ENCODE data around the gene ASB13. TPM values are rescaled to one million over a fixed set of nuclear protein-coding genes. Genes with fewer than 3 reads are reported as not detected.
"Not testable (repeated sequence)": the region's sequence is repeated elsewhere in the genome, so short reads cannot be mapped to it uniquely, and the experiment has no call there.

The ASB13 gene
- total and polyA plus RNA-seq, 2 experiments from 2014 or later = 11.6 to 20.2 TPM

- Histone ChIP-seq H3K4me2 (no peak overlapping the region), H3F3A (replicated peaks; ENCODE audit: low read depth) (no peaks in the 10 kb centered on the region), H4K20me1 (replicated peaks; ENCODE audit: insufficient read depth) (no peaks in the 10 kb centered on the region), H3K27me3 (ENCODE audit: insufficient read depth) (no peaks in the 10 kb centered on the region), H3K9me2 (ENCODE audit: insufficient read depth) (no peaks in the 10 kb centered on the region), H3K79me2 (replicated peaks; ENCODE audit: insufficient read depth) (no peaks in the 10 kb centered on the region), H3K4me1 (ENCODE audit: insufficient read depth) (no peaks in the 10 kb centered on the region), H3K36me3 (ENCODE audit: insufficient read depth) (no peaks in the 10 kb centered on the region), H3K4me3 (no peak overlapping the region), H2AFZ (no peak overlapping the region; the same call in 1 of the 2 replicates), H3K27ac (ENCODE audit: low read depth) (no peak overlapping the region)
- Mint-ChIP-seq H3K4me3 (no peak overlapping the region), H3K9me3 (no peaks in the 10 kb centered on the region), H3K27ac (no peak overlapping the region), H3K27me3 (ENCODE audit: insufficient read depth, low read depth, poor library complexity) (peaks cover 5% of the 10 kb centered on the region), H3K4me1 (peaks cover 6% of the 10 kb centered on the region; the same call in 2 of the 3 replicates), H3K36me3 (ENCODE audit: low read depth) (no peaks in the 10 kb centered on the region)
- TF ChIP-seq POLR2AphosphoS5 (IDR thresholded peaks at IDR 0.05; ENCODE audit: low read depth) (no peak), JUNB (IDR thresholded peaks at IDR 0.05; ENCODE audit: unreplicated experiment) (no peak)
- TF ChIP-seq, protein P1, sequence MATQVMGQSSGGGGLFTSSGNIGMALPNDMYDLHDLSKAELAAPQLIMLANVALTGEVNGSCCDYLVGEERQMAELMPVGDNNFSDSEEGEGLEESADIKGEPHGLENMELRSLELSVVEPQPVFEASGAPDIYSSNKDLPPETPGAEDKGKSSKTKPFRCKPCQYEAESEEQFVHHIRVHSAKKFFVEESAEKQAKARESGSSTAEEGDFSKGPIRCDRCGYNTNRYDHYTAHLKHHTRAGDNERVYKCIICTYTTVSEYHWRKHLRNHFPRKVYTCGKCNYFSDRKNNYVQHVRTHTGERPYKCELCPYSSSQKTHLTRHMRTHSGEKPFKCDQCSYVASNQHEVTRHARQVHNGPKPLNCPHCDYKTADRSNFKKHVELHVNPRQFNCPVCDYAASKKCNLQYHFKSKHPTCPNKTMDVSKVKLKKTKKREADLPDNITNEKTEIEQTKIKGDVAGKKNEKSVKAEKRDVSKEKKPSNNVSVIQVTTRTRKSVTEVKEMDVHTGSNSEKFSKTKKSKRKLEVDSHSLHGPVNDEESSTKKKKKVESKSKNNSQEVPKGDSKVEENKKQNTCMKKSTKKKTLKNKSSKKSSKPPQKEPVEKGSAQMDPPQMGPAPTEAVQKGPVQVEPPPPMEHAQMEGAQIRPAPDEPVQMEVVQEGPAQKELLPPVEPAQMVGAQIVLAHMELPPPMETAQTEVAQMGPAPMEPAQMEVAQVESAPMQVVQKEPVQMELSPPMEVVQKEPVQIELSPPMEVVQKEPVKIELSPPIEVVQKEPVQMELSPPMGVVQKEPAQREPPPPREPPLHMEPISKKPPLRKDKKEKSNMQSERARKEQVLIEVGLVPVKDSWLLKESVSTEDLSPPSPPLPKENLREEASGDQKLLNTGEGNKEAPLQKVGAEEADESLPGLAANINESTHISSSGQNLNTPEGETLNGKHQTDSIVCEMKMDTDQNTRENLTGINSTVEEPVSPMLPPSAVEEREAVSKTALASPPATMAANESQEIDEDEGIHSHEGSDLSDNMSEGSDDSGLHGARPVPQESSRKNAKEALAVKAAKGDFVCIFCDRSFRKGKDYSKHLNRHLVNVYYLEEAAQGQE (IDR thresholded peaks at IDR 0.05; ENCODE audit: unreplicated experiment) = no peak
- ATAC-seq (no peak), DNase-seq (ENCODE audit: low spot score) (no peak)
Measured at GRCh38 chr10:5622186-5622960, 44.0 kb downstream of the ASB13 start.

- not testable (repeated sequence) for H3K4me3 ChIP-seq; H3K27me3 ChIP-seq (ENCODE audit: insufficient read depth); H3K36me3 Mint-ChIP-seq (ENCODE audit: low read depth); H4K20me1 ChIP-seq (replicated peaks; ENCODE audit: insufficient read depth); H3K4me2 ChIP-seq; H3K4me1 ChIP-seq (ENCODE audit: insufficient read depth); H3K9me3 Mint-ChIP-seq; H3K27ac Mint-ChIP-seq; H3K4me1 Mint-ChIP-seq; H3K9me2 ChIP-seq (ENCODE audit: insufficient read depth); H3K27ac ChIP-seq (ENCODE audit: low read depth); H3F3A ChIP-seq (replicated peaks; ENCODE audit: low read depth); H3K36me3 ChIP-seq (ENCODE audit: insufficient read depth); DNase-seq (ENCODE audit: low spot score); H2AFZ ChIP-seq; H3K79me2 ChIP-seq (replicated peaks; ENCODE audit: insufficient read depth); H3K27me3 Mint-ChIP-seq (ENCODE audit: insufficient read depth, low read depth, poor library complexity); H3K4me3 Mint-ChIP-seq; ATAC-seq
Measured at GRCh38 chr10:5621371-5621770, 45.0 kb downstream of the ASB13 start.

DNA sequence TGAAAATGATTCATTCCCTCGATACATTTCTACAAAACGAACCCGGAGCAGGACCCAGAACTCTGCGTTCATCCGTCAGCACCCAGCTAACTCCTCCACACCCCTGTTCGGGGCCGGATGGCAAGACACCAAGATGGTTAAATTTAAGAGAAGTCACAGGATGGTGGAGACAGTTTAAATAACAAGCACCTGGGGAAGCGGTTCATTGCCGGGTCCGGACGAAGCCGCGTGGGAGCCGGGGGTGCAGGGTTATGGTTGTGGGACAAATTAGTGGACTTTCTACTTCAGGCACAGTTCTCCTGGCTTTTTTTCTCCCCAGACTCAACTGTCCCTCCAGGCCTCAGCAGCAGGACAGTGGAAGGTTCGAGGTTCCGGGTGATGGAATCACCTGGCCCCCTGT lies 45.4 kb downstream of the ASB13 start:
- Histone ChIP-seq H3K27ac (ENCODE audit: low read depth) (no peak overlapping the region), H3K27me3 (ENCODE audit: insufficient read depth) (no peaks in the 10 kb centered on the region), H3K4me3 (no peak overlapping the region), H3K4me1 (ENCODE audit: insufficient read depth) (no peaks in the 10 kb centered on the region), H3K9me2 (ENCODE audit: insufficient read depth) (no peaks in the 10 kb centered on the region), H3F3A (replicated peaks; ENCODE audit: low read depth) (no peaks in the 10 kb centered on the region), H4K20me1 (replicated peaks; ENCODE audit: insufficient read depth) (no peaks in the 10 kb centered on the region), H3K36me3 (ENCODE audit: insufficient read depth) (no peaks in the 10 kb centered on the region), H2AFZ (no peak overlapping the region; the same call in 1 of the 2 replicates), H3K4me2 (no peak overlapping the region), H3K79me2 (replicated peaks; ENCODE audit: insufficient read depth) (no peaks in the 10 kb centered on the region)
- ATAC-seq (no peak), DNase-seq (ENCODE audit: low spot score) (no peak)
- Mint-ChIP-seq H3K9me3 (no peaks in the 10 kb centered on the region), H3K36me3 (ENCODE audit: low read depth) (no peaks in the 10 kb centered on the region), H3K4me3 (no peak overlapping the region; the same call in 2 of the 3 replicates), H3K4me1 (peaks cover 6% of the 10 kb centered on the region; the same call in 2 of the 3 replicates), H3K27me3 (ENCODE audit: insufficient read depth, low read depth, poor library complexity) (peaks cover 5% of the 10 kb centered on the region), H3K27ac (no peak overlapping the region)
- TF ChIP-seq CTCF (conservative IDR thresholded peaks at IDR 0.05; ENCODE audit: low read depth in 2 of 2) (no peak), ZNF114 (CRISPR knock-in tag; IDR thresholded peaks at IDR 0.05) (no peak), NANOG (IDR thresholded peaks at IDR 0.05; ENCODE audit: borderline replicate concordance) (no peak), ZNF331 (CRISPR knock-in tag; IDR thresholded peaks at IDR 0.05; ENCODE audit: low read depth) (no peak), STAT1 (IDR thresholded peaks at IDR 0.05; ENCODE audit: unreplicated experiment) (no peak), CREB1 (CRISPR knock-in tag; IDR thresholded peaks at IDR 0.05; ENCODE audit: low read depth) (no peak), JUNB (IDR thresholded peaks at IDR 0.05; ENCODE audit: unreplicated experiment) (no peak), EZH2phosphoT487 (IDR thresholded peaks at IDR 0.05; ENCODE audit: unreplicated experiment) (no peak), POLR2AphosphoS5 (IDR thresholded peaks at IDR 0.05; ENCODE audit: low read depth) (no peak)
- TF ChIP-seq, protein P1 (IDR thresholded peaks at IDR 0.05; ENCODE audit: unreplicated experiment) = no peak

Measured in GM23338 (cell line).